Epithelial cell of proximal tubule (primary cell): ENCODE results near the gene MAGEF1. TPM values are rescaled to one million over a fixed set of nuclear protein-coding genes. Genes with fewer than 3 reads are reported as not detected.

Source experiments
- DNase-seq: peaks from one replicate; pipeline ENCODE4 v3.0.0-alpha.2; 2011; ENCODE audit warnings: low read depth
- H3K4me3 ChIP-seq: 2 replicates; pipeline ENCODE4 v1.5.1; 2011; ENCODE audit warnings: low read depth, mild to moderate bottlenecking, low read length
- CTCF ChIP-seq: conservative IDR thresholded peaks from 2 replicates; pipeline ENCODE4 v1.5.1; 2012; ENCODE audit warnings: low read depth, mild to moderate bottlenecking, low read length
- total RNA-seq: library from RNA; depleted of rRNA; stranded (reverse); fragments of >200 nt; gene quantifications from 2 replicates; pipeline ENCODE4 v1.2.3, GENCODE V29; 2015

Gene MAGEF1
- total RNA-seq, 1 donor from 2014 or later, result 27.5 TPM

GRCh38 chr3:184717399-184717983, 5.6 kb upstream of the MAGEF1 start:
- H3K4me3 ChIP-seq, result no peak overlapping the region
- TF ChIP-seq CTCF, result no peak
- DNase-seq, result no peak

DNA sequence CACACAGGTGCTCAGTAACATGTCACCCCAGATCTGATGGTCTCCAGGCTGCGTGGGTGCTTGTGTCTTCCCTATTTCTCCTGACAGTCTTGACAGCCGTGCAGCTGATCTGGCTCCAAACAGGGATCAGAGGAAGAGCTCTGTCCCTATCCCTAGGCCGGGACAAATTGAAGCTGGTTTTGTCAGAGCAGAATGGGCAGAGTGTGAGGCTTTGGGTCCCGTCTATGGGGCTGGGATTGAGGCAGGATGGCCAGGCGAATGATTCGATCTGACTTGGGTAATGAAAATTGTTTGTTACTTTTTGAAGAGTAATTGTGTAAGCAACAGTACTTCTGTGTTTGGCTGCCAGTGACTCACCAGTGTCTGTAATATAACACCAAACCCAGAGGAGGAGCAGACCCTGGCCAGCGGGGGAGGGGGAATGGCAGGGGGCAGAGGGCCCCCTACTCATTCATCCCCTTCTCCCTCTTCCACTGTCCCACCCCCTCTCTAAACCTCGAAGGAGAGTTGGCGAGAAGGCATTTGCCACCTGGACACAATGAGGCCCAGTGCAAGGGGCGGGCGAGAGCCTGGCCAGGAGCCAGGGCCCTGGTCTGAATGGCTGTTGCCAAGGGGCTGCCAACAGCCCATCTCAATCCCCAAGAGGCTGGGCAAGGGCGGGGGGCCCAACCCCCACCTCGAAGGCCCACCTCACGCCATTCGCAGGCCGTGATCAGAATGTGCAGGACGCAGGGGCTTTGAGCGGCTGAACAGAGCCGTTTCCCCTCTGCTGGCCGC, 4.9 kb upstream of the MAGEF1 start:
- no peak for DNase-seq
- TF ChIP-seq CTCF, result no peak

GRCh38 chr3:184715943-184716621, 4.2 kb upstream of the MAGEF1 start:
- TF ChIP-seq CTCF, result no peak
- no peak overlapping the region for H3K4me3 ChIP-seq
- DNase-seq, result no peak

More for the DNA sequence above, 4.9 kb upstream of the MAGEF1 start:
- H3K4me3 ChIP-seq, result no peak overlapping the region

GRCh38 chr3:184713521-184713920, 1.7 kb upstream of the MAGEF1 start:
- no peak overlapping the region for H3K4me3 ChIP-seq
- no peak for TF ChIP-seq CTCF
- DNase-seq, result no peak

DNA sequence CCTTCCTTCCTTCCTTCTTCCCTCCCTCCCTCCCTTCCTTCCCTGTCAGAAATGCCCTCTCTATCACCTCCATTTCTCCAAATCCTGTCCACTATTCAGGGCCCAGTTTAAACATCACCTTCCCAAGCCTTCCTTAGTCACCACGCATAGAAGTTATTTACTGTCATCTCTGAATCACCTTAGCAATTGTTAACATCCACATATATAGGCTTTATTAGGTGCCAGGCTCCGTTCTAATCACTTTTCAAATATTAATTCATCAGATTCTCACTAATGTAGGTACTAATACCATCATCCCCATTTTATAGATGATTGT, 1.1 kb upstream of the MAGEF1 start:
- no peak overlapping the region for H3K4me3 ChIP-seq
- no peak for DNase-seq
- TF ChIP-seq CTCF, result no peak

DNA sequence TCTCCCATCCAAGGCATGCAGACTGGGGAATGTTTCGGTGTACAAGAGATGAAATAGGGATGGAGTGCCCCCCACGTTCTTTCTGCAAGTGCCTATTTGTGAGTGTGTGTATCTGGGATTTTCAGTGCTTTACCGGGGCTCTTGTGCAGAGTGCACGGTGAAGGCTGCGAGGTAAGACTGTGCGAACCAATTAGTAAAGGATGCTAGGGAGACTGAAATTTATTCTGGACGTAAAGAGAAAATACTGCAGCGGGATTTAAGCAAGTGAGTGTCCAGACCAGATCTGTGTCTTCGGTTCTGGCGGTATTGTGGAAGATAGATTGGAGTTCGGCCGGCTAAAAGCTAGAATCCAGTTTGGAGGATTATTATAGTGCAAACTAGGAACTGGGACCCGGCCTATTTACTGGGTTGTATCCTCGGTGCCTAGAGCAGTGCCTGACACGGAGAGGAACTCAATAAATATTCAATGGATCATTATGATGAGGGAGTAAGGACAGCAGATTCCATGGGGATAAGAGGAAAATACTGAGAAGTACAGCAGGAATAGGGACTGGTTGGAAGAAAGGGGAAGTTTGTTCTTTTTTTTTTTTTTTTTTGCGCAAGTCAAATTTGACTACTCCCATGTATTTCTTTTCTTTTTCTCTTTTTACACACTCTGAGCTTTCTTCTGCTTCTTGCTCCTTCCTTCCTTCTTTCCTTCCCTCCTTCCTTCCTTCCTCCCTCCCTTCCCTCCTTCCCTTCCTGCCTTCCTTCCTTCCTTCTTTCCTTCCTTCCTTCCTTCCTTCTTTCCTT, 580 bp upstream of the MAGEF1 start:
- TF ChIP-seq CTCF, result no peak
- peak; percentile 13 for DNase-seq

More for the DNA sequence above, 580 bp upstream of the MAGEF1 start:
- peak overlapping the region; percentile 86 for H3K4me3 ChIP-seq
